Gastroesophageal sphincter (tissue), 3 donors: Measurements from ENCODE around the gene SNX32.

Experiments used
- POLR2AphosphoS5 ChIP-seq: sonication (generic); formaldehyde crosslinking; IDR thresholded peaks from one replicate; pipeline ENCODE4 v1.6.1; 2017; ENCODE audit warnings: antibody characterized with exemption
- TF ChIP-seq, protein P1 (sequence below), 4 experiments: fragments of 200-600 bp in 2 of 4; fragments of 450-650 bp in 2 of 4; sonication (generic) in 1 of 4; IDR thresholded peaks; one replicate each; pipeline ENCODE4 v1.5.1; 2017 to 2019; ENCODE audit warnings: antibody characterized with exemption in 4 of 4, mild to moderate bottlenecking in 2 of 4, moderate library complexity in 2 of 4

DNA sequence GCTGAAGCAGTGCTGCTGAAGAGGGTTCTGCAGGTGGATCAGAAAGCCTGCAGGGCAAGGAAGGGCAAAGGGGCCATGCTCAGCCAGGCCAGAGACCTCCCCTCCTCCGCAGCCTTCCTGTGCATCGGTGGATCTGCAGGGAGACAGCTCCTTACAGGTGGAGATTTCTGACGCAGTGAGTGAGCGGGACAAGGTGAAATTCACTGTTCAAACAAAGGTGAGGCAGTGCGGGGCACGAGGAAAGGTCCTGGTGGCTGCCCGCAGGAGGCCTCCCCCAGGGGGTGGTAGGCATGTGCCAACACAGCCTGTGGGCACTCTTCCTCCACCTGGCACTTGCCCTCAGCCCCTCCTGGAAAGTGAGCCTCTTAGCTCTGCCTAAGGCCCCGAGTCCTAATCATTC, 15.6 kb downstream of the SNX32 start:
- TF ChIP-seq, protein P1, sequence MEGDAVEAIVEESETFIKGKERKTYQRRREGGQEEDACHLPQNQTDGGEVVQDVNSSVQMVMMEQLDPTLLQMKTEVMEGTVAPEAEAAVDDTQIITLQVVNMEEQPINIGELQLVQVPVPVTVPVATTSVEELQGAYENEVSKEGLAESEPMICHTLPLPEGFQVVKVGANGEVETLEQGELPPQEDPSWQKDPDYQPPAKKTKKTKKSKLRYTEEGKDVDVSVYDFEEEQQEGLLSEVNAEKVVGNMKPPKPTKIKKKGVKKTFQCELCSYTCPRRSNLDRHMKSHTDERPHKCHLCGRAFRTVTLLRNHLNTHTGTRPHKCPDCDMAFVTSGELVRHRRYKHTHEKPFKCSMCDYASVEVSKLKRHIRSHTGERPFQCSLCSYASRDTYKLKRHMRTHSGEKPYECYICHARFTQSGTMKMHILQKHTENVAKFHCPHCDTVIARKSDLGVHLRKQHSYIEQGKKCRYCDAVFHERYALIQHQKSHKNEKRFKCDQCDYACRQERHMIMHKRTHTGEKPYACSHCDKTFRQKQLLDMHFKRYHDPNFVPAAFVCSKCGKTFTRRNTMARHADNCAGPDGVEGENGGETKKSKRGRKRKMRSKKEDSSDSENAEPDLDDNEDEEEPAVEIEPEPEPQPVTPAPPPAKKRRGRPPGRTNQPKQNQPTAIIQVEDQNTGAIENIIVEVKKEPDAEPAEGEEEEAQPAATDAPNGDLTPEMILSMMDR (IDR thresholded peaks at IDR 0.05): no peak
- no peak for TF ChIP-seq POLR2AphosphoS5
